ENCODE measurements around the gene FCER1G. TPM values are rescaled to one million over a fixed set of nuclear protein-coding genes. Genes with fewer than 3 reads are reported as not detected.
A peak's percentile ranks its signal among the peaks of the same experiment; 100 is the strongest.

The FCER1G gene
- total and polyA plus RNA-seq, 2 of the 4 experiments (the other 2 are of a cell fraction): 0.44 TPM; not detected in 1

DNA sequence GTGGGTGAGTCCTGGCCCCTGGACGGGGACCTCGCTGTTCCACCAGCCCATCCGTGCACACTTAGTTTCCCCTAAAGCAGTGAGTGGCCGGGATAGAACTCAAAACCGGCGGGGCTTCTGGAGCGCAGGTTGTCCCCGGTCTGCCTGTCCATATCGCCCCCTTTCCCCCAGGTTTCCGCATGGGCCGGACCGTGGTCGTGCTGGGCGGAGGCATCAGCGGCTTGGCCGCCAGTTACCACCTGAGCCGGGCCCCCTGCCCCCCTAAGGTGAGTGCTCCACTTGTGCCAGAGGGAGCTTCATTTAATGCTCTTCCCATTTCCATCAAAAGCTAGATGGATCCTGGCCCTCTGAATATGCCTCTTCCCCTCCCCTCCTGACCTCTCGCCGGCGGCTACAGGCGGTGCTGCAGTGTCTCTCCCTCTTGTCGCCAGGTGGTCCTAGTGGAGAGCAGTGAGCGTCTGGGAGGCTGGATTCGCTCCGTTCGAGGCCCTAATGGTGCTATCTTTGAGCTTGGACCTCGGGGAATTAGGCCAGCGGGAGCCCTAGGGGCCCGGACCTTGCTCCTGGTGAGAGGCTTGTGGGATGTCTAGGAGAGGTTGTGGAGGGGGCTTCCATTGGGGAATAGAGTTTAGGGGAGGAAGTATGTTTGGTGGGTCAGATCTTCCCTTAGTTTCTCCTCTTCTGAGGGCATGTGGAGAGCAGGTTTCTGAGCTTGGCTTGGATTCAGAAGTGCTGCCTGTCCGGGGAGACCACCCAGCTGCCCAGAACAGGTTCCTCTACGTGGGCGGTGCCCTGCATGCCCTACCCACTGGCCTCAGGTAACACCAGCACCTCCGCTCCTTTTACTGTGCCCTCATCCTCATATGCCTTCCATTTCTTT lies 48.2 kb upstream of the FCER1G start:
- peaks cover 2% of the 10 kb centered on the region; the same call in 1 of the 2 replicates for H3K4me1 ChIP-seq (ENCODE audit: control insufficient read depth, insufficient read depth, low read length)
- WGBS, 2 experiments (ENCODE audit: extremely low coverage in 2 of 2, insufficient read length in 1 of 2): 19% methylated on average over 12 of the region's 33 CpGs; no CpG with 5 or more reads in 1 of the 2 experiments
- H2AK5ac ChIP-seq (ENCODE audit: low read depth, low read length): peak overlapping the region; percentile 51; the same call in 1 of the 2 replicates
- in situ Hi-C loops (cut with MboI; ENCODE audit: low sequenced_read_pairs) (no loop called here), intact Hi-C loops (cut with micrococcal nuclease) (no loop called here), dilution Hi-C loops (cut with HindIII; ENCODE audit: low sequenced_read_pairs, unreplicated experiment) (no loop called here)
- H3K79me1 ChIP-seq (ENCODE audit: low read depth in 1 of 2, low read length in 2 of 2): peaks cover 6 to 16% of the 10 kb centered on the region in 2 experiments; a peak in 3 of 4 replicates
- BruUV-seq (replicated peaks): no TSS peak
- POLR2A ChIA-PET (ENCODE audit: unreplicated experiment): no interaction called here
- no peaks in the 10 kb centered on the region for H3K27me3 ChIP-seq (ENCODE audit: control insufficient read depth, insufficient read depth, low read length)
- peak overlapping the region; percentile 68 for H3K14ac ChIP-seq (replicated peaks; ENCODE audit: low read depth, low read length)
- peak overlapping the region; percentile 63 for H3K56ac ChIP-seq (ENCODE audit: extremely low read depth, insufficient read depth, low read length)
- H4K5ac ChIP-seq (ENCODE audit: low read depth, low read length): peak overlapping the region; percentile 3
- H2BK5ac ChIP-seq (ENCODE audit: low read depth, low read length, poor library complexity, severe bottlenecking): peak overlapping the region; percentile 36
- H3K27ac ChIP-seq (ENCODE audit: insufficient read depth, low read length): peak overlapping the region; percentile 47
- H3K18ac ChIP-seq (ENCODE audit: low read depth, low read length): no peak overlapping the region
- peaks cover 3% of the 10 kb centered on the region; the same call in 1 of the 2 replicates for H3K9me1 ChIP-seq (ENCODE audit: insufficient read depth, low read length)
- H3K4me2 ChIP-seq (ENCODE audit: low read depth, low read length): peak overlapping the region; percentile 82
- ATAC-seq (ENCODE audit: low read depth) (no peak; the same call in 1 of the 2 replicates), DNase-seq (no peak)
- H3K9me3 ChIP-seq (ENCODE audit: control insufficient read depth, insufficient read depth, low read length): no peaks in the 10 kb centered on the region
- peak overlapping the region; percentile 47 for H3K4ac ChIP-seq (ENCODE audit: low read depth, low read length)
- peak overlapping the region; percentile 72 for H3K4me3 ChIP-seq (ENCODE audit: insufficient read depth, low read depth, low read length)
- peak overlapping the region; percentile 95 for H2AFZ ChIP-seq (replicated peaks; ENCODE audit: low read length, poor library complexity)
- H4K20me1 ChIP-seq (ENCODE audit: insufficient read depth, low read length): no peaks in the 10 kb centered on the region
- H2BK20ac ChIP-seq (ENCODE audit: low read depth, low read length): no peak overlapping the region
- CTCF ChIA-PET: interaction anchor here (0.7 to 2.2 kb wide), 3 partner anchors 10 to 50 kb away, joined by 3 to 5 read pairs (median 4); partner anchors contain the start of gene B4GALT3
- no peak overlapping the region for H3K23ac ChIP-seq (ENCODE audit: low read depth, low read length)
- H3K36me3 ChIP-seq (ENCODE audit: control insufficient read depth, insufficient read depth, low read length): peaks cover 40% of the 10 kb centered on the region
- no peak overlapping the region for H2BK15ac ChIP-seq (ENCODE audit: low read depth, low read length)
- no peak overlapping the region for H4K91ac ChIP-seq (ENCODE audit: insufficient read depth, low read depth, low read length)
- TF ChIP-seq BHLHE40 (IDR thresholded peaks at IDR 0.05; ENCODE audit: low read depth, low read length) (no peak), CHD1 (IDR thresholded peaks at IDR 0.05; ENCODE audit: low read depth, low read length) (no peak), MXI1 (IDR thresholded peaks at IDR 0.05; ENCODE audit: borderline replicate concordance, low read depth, low read length) (no peak), CEBPB (IDR thresholded peaks at IDR 0.05; ENCODE audit: low read depth, low read length) (no peak), MAFK (IDR thresholded peaks at IDR 0.05; ENCODE audit: low read depth, low read length) (no peak)
- peak overlapping the region; percentile 86 for H2AK9ac ChIP-seq (replicated peaks; ENCODE audit: low read depth, low read length, poor library complexity)
- peak overlapping the region; percentile 72 for H3K9ac ChIP-seq (ENCODE audit: low read depth, low read length)
- peak overlapping the region; percentile 24 to 88; a peak in 3 of 4 replicates for H4K8ac ChIP-seq (ENCODE audit: low read depth in 2 of 2, low read length in 2 of 2)
- H2BK120ac ChIP-seq (ENCODE audit: low read depth, low read length): no peak overlapping the region

All from IMR-90 (cell line).